Breast epithelium (tissue), 3 donors: ENCODE measurements around the gene NRBF2.

Source experiments
- CTCF ChIP-seq, 3 donors: fragments of 450-650 bp; IDR thresholded peaks; one replicate each; pipeline ENCODE4 v1.5.1; 2016 to 2017; ENCODE audit warnings: antibody characterized with exemption in 3 of 3, mild to moderate bottlenecking in 3 of 3, moderate library complexity in 3 of 3
- POLR2A ChIP-seq: fragments of 450-650 bp; IDR thresholded peaks from one replicate; pipeline ENCODE4 v1.6.1; 2016; ENCODE audit warnings: antibody characterized with exemption, mild to moderate bottlenecking, moderate library complexity
- POLR2AphosphoS5 ChIP-seq, 3 donors: sonication (generic); formaldehyde crosslinking; IDR thresholded peaks; one replicate each; pipeline ENCODE4 v1.6.1; 2017; ENCODE audit warnings: antibody characterized with exemption in 3 of 3

- no peak for TF ChIP-seq POLR2AphosphoS5 (IDR thresholded peaks at IDR 0.05)
- TF ChIP-seq CTCF (IDR thresholded peaks at IDR 0.05): no peak
- no peak for TF ChIP-seq POLR2A
These were observed 27.7 kb upstream of the NRBF2 start for GRCh38 chr10:63105225-63106110.
